NCI-H1694 treated with DMSO at 0.1 percent for 48 hours (cell line): ENCODE results near the gene SLC17A4.

ENCODE experiments used
- DNase-seq: peaks from one replicate; lab custom pipeline; 2025; lab: John Stamatoyannopoulos, UW

Gene SLC17A4

DNA sequence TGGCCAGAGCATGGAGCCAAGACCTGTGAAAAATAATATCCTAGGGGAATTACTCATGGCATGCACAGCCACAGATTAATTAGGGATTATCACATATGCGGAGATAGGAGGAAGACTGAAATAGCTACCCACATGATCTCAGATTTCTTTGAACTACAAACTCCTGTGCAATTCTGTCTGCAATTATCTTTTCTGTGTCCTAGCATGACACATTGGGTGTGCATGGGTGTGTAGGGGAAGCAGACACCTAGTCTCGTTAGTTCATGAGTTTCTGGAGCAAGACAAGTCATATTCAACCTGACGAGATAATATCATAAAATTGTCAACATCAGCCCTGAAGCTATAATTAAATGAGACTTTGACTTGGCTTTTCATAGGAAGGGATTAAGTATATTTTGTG is 3.6 kb upstream of the SLC17A4 start:
- no peak for DNase-seq

DNA sequence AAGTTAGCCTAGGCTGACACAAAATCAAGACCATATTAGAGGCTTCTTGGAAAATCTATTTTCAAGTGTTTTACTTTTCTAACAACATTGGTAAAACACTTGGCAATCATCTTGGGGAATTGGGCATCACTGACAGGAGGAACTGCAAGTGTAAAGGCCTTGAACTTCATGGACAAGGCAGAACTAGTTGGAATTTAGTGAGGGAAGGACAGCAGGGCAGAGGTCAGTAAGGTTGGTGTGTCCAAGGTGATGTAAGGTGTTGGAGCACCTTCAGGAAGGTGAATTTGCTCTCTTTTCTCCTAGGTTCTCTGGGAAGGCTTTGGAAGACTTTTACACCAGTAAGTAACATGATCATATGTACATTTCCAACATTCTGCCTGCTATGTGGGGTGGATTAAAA is 1.5 kb upstream of the SLC17A4 start:
- DNase-seq = no peak

DNA sequence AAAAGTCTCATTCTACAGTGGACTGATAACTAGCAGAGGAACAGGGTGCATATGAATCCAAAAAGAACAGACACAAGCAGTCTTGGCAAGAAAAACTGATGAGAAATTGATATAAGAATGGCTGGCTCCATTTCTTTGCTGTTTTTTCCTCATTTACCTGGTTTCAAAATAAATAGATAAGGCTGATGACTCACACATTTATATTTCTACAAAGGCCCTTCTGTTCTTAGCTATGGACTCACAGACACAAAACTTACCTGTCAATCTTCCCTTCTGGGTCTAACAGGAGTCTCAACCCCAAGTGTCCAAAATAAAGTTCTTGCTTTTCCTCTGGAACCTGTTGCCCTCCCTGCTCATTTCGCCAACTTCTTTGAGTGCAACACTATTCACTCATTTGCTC is 941 bp downstream of the SLC17A4 start:
- DNase-seq = no peak

- no peak for DNase-seq
Measured at GRCh38 chr6:25756382-25757363, 2.1 kb downstream of the SLC17A4 start.

- DNase-seq = no peak
Measured at GRCh38 chr6:25757936-25758642, 3.5 kb downstream of the SLC17A4 start.

DNA sequence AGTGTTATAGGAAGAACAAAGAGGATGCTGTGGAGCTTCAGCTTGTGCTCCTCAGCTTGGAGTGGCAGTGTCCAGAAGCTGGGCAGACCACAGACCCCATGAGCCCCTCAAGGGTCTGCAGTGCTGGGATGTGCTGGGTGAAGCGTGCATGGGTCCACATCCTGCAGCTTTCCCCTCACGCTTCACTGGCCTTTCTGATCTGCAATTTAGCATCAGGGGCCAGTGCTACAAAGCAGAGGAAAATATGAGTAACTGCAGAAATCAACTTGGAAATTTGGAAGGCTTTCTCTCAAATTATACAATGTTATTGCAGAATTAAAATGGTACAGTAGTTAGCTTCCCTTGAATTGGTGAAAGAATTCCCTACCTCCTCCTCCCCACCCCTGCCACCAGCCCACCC is 10.1 kb downstream of the SLC17A4 start:
- DNase-seq = no peak

- no peak for DNase-seq
Measured at GRCh38 chr6:25768566-25768965, 14.0 kb downstream of the SLC17A4 start.

DNA sequence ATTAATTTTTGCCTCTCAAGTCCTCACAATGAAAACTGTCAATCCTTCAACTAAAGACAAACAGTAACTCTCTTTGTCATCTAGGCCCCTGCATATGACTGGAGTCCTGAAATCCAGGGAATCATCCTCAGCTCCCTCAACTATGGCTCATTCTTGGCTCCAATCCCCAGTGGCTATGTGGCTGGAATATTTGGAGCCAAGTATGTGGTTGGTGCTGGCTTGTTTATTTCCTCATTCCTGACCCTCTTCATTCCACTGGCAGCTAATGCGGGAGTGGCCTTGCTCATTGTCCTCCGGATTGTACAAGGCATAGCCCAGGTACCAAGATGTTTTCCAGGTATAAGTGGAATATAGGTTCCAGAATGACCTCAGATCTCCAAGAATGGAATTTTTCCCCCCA is 15.4 kb downstream of the SLC17A4 start:
- DNase-seq = no peak

- no peak for DNase-seq
Measured at GRCh38 chr6:25774120-25774715, 19.7 kb downstream of the SLC17A4 start.

GRCh38 chr6:25777031-25777430 is 22.5 kb downstream of the SLC17A4 start:
- no peak for DNase-seq

DNA sequence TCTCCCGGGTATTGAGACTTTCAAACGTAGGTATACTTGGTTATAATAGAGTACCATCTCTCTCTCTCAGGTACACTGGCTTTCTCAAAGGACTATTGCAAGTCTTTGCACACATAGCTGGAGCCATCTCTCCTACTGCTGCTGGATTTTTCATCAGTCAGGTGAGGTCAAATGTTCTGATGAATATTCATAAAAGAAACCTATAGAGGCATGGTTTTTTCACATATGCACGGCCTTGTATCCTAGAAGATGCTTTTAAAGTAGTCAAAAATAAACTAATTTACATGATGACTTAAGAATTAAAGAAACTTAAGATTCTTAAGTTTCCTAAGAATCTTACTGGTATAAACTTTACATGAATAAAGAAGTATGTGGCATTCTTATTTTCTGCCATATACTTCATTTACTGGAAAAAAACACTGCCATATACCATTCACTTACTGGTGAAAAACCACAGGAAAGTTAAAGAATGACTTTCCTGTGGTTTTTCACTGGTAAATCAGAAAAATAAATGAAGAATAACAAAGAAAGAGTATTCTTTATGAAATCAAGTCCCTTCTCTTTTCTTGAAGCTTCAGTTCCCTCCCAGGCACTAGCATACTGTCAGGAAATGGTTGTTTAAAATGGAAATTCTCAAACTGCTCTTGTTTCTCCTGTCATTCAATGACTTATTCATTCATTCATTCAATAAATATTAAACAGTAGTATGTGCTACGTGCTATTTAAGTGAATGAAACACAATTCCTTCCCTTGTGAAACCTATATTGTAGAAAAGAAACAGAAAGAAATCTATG is 23.5 kb downstream of the SLC17A4 start:
- DNase-seq = no peak

DNA sequence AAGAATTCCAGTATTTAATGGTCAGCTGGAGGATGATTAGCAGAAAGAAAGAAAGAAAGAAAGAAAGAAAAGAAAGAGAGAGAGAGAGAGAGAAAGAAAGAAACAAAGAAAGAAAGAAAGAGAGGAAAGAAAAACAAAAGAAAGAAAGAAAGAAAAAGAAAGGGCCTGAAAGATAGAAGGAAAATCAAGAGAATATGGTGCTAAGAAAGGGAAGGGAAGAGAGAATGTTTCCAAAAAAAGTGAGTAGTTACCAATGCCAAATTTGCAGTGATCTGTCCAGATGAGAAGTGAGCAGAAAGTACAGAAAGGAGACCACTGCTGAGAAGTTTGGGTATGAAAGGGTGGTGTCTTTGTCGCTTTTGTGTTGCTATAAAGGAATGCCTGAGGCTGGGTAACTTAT is 26.6 kb downstream of the SLC17A4 start:
- no peak for DNase-seq

- DNase-seq = no peak
Measured at GRCh38 chr6:25787428-25787827, 32.9 kb downstream of the SLC17A4 start.

- DNase-seq = no peak
Measured at GRCh38 chr6:25788305-25788922, 33.9 kb downstream of the SLC17A4 start.

- no peak for DNase-seq
Measured at GRCh38 chr6:25789475-25789874, 34.9 kb downstream of the SLC17A4 start.

DNA sequence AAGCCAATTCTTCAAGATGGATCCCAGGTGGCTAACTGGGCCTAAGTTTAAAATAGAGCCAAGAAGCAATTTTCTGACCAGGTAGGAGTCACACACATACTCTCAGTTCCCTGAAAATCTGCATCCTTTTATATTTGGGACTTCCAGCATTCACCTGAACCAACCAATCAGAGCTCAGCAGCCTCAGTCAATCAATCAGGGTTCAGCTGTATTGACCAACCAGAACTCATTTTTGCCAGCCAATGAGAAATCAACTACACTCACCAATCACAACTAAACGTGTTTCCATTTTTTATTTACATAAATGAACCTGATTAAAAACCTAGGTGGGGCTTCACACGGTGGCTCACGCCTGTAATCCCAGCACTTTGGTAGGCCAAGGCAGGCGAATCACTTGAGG is 37.5 kb downstream of the SLC17A4 start:
- DNase-seq = no peak

GRCh38 chr6:25793970-25794369 is 39.4 kb downstream of the SLC17A4 start:
- no peak for DNase-seq

DNA sequence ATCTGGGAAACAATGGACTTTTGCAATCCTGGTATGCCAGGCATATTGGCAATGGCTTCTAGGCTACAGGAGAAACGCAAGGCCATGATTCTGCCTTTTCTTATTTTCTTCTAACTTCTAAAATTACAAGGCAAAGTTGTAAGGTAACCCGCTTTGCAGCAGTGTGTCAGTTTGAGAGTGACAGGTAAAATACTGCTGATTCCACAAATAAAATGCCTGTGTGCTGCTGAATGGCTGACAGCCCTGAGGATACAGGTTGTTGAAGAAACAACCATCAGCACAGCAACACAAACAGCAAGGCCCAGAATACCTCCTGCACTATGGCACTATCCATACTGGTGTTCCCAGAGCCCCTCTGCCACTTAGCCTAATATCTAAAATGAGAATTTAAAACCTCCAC is 40.2 kb downstream of the SLC17A4 start:
- no peak for DNase-seq

DNA sequence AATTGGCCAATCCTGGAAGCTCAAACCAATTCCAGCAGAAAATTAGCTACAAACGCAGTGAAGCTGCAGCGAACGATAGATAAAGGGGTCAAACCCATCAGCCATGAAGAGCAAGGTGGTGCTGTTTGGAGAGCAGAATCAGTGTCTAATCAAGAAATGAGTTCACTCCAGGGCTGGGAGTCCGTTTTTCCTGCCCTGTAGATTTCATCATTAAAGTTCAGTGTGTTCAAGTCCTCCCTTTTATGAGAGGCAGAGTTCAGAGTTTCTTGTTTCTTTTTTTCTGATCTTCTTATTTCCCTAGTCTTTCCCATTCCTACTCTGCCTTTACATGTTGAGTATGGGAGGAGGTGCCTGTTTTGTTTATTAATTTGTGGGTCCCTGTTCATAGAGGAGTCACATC is 46.9 kb downstream of the SLC17A4 start:
- DNase-seq = no peak

DNA sequence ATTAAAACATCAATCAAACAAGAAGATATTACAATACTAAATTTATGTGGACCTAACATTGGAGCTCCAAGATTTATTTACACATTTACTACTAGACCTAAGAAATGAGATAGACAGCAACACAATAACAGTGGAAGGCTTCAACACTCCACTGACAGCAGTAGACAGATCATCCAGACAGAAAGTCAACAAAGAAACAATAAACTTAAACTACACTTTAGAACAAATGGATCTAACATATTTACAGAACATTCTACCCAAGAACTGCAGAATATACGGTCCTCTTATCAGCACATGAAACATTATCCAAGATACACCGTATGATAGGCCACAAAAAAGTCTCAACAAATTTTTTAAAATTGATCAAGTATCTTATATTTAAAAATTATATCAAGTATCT is 50.3 kb downstream of the SLC17A4 start:
- DNase-seq = no peak

DNA sequence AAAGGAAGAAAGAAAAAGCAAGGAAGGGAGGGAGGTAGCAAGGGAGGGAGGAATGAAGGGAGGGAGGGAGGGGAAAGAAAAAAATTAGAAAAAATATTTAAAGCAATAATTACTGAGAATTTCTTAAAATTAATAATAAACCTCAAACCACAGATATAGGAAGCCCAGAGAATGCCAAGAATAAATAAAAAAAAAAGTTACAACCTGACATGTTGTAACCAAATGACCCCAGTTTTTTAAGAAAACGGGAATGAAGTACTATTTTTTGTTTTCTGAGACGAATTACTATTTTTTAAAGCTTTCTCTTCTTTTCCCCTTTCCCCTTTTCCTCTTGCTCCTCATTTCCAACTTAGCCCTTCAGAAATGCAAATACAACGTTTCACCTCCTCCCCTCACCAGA is 60.7 kb downstream of the SLC17A4 start:
- DNase-seq = no peak

- no peak for DNase-seq
Measured at GRCh38 chr6:25816252-25816651, 61.7 kb downstream of the SLC17A4 start.
